Measurements from ENCODE around the gene ZNF695.
A peak's percentile ranks its signal among the peaks of the same experiment; 100 is the strongest.

Gene ZNF695

GRCh38 chr1:246969621-246970020 lies 38.2 kb downstream of the ZNF695 start:
- DNase-seq = peak; percentile 57
- in situ Hi-C loops (cut with MboI; ENCODE audit: low pct_unique_long_range_greater_than_20kb, low sequenced_read_pairs) = no loop called here

DNA sequence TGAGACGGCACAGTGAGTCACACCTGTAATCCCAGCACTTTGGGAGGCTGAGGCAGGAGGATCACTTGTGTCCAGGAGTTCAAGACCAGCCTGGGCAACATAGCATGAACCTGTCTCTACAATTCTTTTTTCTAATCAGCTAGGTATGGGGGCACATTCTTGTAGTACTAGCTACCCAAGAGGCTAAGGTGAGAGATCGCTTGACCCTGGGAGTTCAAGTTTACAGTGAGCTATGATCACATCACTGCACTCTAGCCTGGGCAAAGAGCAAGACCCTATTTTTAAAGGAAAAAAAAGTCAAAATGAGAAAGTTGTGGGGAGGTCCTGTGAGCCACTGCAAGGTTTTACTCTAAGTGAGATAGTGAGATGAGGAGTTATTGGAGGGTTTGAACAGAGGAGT lies 41.4 kb downstream of the ZNF695 start:
- no peak for DNase-seq
- in situ Hi-C loops (cut with MboI; ENCODE audit: low pct_unique_long_range_greater_than_20kb, low sequenced_read_pairs) = no loop called here

DNA sequence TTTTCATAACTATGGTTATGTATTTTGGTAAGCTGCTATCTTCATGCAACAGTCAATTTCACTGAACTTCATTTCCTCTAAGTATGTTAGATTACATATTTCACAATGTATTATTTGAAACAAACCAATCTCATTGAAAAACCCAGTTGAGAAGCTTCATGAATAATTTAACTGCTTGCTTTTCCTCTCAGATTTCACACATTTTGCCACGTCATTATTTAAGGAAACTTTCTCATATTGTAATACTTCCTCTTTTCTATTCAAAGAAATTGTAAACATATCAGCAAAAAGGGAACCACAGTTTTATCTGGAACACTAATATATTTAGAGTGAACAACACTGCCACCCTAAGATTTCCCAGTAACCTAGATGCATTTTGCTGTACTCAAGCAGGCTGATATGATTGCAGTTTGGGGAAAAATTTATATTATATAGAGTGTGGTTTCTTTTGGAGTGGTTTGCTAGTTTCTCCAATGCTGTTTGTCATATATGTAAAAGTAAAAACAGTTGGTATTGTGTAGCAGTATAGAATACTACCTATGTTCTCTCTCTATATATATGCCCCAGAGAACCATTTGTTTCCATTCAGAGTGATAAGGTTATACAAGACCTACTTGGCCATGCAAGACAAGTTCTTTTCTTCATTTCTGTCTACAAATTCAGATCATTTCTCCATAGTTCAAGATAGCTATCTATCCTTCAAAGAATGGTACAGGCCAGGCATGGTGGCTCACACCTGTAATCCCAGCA lies 47.7 kb downstream of the ZNF695 start:
- DNase-seq = peak; percentile 85
- in situ Hi-C loops (cut with MboI; ENCODE audit: low pct_unique_long_range_greater_than_20kb, low sequenced_read_pairs) = no loop called here

DNA sequence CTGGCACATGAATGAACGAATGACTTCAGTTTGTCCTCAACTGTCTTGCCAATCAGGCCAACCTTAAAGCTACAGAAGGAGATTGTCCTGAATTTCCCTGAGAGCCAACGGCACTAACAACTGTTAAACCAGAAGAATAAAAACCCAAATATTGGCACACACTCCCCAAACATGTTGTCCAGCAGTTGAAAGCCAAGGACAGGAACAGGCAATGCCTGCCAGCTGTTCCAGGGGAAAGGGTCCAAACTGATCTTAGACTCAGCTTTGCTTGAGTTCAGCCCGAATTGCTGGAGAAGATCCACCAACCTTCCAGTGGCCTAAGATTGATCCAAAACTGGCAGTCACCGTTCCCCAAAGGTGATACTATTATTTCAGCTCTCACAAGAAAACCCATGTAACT lies 53.7 kb downstream of the ZNF695 start:
- DNase-seq = no peak
- in situ Hi-C loops (cut with MboI; ENCODE audit: low pct_unique_long_range_greater_than_20kb, low sequenced_read_pairs) = no loop called here

- in situ Hi-C loops (cut with MboI; ENCODE audit: low pct_unique_long_range_greater_than_20kb, low sequenced_read_pairs) = no loop called here
- no peak for DNase-seq
Measured at GRCh38 chr1:246951413-246951812, 56.4 kb downstream of the ZNF695 start.

DNA sequence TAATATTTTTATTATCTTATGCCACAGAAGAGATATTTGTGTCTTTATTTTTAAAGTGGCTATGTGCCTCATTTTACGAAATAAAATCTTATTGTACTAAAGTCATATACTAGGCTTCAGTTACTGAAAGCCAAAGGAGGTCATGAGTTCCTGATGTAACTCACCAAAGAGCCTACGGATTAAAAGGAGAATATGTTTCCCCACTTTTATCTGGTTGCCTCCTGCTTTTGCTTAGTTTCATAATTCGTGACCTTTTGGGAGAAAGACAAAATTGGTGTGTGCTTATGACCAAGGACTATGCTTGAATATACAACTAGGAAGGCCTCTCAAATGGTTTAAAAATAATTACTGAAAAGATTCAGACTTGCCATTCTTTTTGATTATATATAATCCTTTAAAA lies 57.9 kb downstream of the ZNF695 start:
- in situ Hi-C loops (cut with MboI; ENCODE audit: low pct_unique_long_range_greater_than_20kb, low sequenced_read_pairs) = no loop called here

DNA sequence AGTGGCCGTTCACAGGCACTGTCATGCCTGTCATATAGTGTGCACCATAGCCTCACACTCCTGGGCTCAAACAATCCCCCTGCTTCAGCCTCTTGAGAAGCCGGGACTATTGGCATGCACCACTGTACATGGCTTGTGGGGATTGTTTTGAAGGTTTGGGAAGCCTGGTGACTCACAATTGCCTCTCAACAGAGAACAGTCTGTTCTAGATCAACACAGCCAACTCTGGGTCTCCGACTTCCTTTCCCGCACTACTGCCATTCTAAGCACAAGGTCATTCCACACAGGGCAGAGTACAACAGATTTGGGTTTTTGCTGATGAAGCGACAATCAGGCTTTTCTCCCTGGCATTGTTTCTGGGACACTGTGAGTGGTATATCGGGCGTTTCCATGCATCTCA lies 60.6 kb downstream of the ZNF695 start:
- in situ Hi-C loops (cut with MboI; ENCODE audit: low pct_unique_long_range_greater_than_20kb, low sequenced_read_pairs) = no loop called here
- no peak for DNase-seq

More for the DNA sequence above, 57.9 kb downstream of the ZNF695 start:
- no peak for DNase-seq

DNA sequence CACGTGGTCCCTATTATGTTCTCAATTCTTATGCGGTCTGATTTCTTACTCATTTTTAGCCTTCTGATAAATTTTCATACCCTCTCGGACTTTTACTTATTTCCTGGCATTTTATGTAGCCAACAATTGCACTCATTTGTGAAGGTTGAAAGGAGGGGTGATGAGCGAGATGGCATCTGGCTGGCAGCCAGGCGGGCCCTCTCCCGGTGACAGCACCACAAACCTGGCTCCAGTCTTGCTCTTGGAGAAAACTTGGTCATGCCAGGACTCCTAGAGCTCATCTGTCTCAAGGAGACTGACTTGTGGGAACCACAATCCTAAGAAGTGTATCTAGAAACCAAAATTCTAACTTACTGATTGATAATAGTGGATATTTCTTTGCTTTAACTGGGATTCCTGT lies 61.5 kb downstream of the ZNF695 start:
- no peak for DNase-seq
- in situ Hi-C loops (cut with MboI; ENCODE audit: low pct_unique_long_range_greater_than_20kb, low sequenced_read_pairs) = no loop called here
